DMS153 treated with DMSO at 0.1 percent for 48 hours (cell line): Measurements from ENCODE around the gene ORM2.
A peak's percentile ranks its signal among the peaks of the same experiment; 100 is the strongest.
"Not testable (repeated sequence)": the region's sequence is repeated elsewhere in the genome, so short reads cannot be mapped to it uniquely, and the experiment has no call there.

ENCODE experiments used
- DNase-seq: peaks from one replicate; lab custom pipeline; 2025; ENCODE audit not compliant: unreplicated experiment; lab: John Stamatoyannopoulos, UW

Gene ORM2

DNA sequence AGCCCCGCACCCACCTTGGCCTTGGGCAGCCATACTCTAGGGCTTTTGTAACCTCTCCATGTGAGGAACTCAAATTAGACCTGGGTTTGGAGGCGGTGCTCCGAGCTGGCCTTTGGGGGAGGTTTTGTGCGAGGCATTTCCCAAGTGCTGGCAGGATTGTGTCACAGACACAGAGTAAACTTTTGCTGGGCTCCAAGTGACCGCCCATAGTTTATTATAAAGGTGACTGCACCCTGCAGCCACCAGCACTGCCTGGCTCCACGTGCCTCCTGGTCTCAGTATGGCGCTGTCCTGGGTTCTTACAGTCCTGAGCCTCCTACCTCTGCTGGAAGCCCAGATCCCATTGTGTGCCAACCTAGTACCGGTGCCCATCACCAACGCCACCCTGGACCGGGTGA is at the start of gene ORM2:
Gene ORM2 (plus strand): TSS at position 245 of the 398 bp plus-strand sequence. CDS start 36 bp downstream, at position 281.
- DNase-seq: not testable (repeated sequence)

GRCh38 chr9:114280636-114281472 is 48.8 kb upstream of the ORM2 start:
- DNase-seq: no peak

DNA sequence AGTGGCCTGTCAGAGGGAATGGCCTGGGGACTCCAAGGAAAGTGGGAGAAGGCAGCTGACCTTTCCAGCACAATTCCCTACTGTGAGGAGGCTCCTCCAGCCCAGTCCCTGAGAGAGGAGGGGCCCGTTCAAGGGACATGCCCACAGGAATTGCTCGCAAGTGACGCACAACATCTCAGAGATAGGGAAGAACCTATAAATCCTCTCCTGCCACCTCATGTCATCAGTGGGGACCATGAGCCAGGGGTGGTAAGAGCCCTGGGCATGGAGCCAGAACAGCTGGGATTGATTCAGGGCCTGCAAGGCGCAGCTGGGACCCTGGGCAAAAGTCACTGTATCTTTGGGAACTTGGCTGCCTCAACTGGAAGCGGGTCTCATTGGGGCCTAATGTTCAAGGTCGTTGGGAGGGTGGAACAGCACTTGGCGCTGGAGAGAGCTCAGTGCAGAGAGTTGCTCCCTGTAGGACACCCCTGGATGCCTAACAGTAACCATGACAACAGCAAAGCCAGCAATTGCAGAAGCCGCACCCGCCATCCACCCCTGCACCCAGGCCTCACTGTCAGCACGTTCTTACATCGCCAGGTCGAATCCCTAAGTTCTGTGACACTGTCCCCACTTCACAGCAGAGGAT is 48.1 kb upstream of the ORM2 start:
- no peak for DNase-seq

GRCh38 chr9:114282104-114282485 is 47.6 kb upstream of the ORM2 start:
- no peak for DNase-seq

DNA sequence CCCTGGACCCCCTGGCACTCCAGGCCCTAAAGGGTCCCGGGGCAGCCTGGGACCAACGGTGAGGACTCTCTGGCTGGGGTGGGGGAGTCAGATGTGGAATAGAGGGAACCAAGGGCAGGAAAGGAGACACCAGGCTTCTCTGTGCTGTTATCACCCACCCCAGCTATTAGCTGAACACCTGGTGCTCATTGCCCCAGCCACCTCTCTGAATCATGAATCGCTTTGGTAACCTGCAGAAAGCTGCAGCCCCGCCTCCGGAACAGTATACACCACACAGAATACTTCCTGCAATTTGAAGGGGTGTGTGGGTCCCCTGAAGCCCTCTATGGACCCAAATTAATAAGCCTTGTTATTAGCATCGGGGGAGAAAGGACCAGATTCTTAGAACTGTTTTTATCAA is 47.2 kb upstream of the ORM2 start:
- DNase-seq: no peak

- DNase-seq: no peak
These were observed 46.7 kb upstream of the ORM2 start for GRCh38 chr9:114282926-114283325.

- no peak for DNase-seq
These were observed 46.0 kb upstream of the ORM2 start for GRCh38 chr9:114283551-114284111.

GRCh38 chr9:114284316-114285060 is 45.2 kb upstream of the ORM2 start:
- no peak for DNase-seq

GRCh38 chr9:114285166-114285867 is 44.4 kb upstream of the ORM2 start:
- DNase-seq: no peak

DNA sequence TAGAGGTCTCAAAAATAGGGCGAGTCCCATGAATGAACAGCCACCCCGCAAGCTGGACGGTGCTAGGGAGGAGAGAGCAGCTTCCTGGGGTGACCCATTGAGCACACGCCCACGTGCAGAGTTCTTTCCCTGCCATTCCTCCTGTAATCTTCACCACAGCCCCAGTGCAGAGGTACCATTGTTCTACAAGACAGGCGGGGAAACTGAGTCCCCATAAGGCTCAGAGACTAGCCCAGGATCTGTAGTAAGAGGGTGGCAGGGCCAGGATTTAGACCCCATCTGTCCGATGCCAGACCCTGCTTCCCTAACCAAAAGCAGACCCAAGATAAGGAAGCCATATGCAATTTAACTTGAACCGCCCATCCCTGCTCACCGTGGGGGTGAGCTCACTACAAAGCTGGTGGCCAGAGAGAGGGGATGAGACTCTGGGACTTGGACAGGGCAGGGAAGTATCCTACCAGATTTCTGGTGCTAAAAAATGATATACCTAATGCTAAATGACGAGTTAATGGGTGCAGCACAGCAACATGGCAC is 43.5 kb upstream of the ORM2 start:
- DNase-seq: no peak

DNA sequence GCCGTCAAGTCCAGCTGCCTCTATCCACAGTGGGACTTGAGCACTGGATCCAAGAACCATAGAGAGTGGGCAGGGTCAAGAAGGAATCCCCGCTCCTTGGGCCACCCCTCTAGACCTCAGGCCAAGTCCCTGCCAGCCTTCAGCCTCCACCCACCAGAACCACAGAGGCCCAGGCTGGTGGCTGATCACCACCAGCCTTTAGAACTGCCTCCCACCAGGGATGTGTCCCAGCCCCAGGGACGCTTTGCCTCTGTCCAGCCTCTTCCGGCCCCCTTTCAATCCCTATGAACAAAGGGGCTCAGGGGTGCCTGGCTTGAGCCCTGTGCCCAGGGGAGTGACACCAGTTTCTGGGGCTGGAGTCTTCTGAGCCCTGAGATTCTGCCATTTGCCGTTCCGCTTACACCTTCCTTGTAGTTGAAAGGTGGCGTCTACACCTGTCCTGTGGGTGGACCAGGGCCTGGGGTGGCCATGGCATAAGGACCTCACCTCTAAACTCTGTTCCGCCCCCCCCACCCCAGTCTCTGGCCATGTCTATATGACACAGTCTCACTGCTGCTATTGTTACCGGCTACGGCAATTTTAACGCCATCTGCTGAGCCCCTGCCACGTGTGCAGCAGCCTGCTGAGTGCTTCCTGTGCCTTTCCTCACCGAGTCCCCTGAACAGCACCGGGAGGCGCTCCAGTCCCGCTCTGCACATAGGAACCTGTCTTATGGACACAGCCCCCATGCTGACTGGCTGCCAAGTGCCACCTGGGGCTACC is 42.5 kb upstream of the ORM2 start:
- peak; percentile 15 for DNase-seq

DNA sequence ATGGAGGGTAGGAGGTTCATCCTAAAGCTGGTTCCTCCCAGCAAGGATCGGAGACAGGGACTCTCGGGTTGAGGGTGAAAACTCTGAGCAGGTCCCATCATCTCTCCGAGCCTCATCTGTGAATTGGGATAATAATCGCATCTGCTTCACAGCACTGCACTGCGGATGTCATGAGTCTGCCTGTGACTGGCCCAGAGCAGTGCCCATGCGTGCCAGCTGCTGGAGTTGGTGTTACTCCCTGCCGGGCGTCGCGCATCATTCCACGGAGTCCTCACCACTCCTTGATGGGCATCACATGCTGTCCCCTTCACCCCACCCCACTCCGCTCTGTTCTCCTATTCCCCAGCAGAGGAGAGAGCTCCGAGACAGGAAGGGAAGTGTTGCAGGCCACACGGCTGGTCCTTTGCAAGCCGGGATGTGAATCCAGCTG is 41.9 kb upstream of the ORM2 start:
- no peak for DNase-seq

DNA sequence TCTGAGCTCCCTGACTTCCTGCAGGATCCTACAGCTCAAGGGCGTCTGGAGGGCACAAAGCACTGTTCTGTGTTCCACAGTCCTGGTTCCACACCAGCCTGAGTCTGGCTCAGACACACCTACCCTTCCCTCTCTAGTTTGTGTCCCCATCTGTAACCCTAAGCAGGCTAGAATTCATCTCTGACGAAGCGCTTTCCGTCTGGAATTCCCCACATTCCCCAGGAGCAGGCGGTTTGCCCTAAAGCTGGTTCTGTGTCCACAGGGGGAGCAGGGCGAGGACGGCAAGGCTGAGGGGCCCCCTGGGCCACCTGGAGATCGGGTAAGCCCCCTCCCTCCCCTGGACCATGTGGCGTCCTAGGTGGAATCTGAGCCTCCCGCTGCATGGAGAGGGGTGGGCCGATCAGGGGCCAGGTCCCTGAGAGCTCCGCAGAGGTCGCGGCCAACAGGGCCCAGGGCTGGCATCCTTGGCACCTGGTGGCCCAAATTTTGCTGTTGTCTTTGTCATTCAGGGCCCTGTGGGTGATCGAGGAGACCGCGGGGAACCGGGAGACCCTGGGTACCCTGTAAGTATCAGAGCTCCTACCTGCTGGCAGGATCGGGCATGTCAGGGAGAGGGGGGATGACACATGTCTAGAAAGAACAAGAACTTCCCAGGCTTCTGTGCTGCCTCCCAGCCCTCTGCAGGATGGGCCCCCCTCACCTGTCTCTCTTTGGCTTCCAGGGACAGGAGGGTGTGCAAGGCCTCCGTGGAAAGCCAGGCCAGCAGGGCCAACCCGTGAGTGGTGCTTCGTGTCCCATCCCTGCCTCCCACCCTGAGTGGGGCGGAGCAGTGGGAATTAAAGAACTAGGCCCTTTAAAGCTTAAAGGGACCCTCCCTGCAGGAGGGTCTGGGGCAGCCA is 41.2 kb upstream of the ORM2 start:
- no peak for DNase-seq

- DNase-seq: no peak
These were observed 40.6 kb upstream of the ORM2 start for GRCh38 chr9:114289106-114289505.

- no peak for DNase-seq
These were observed 39.8 kb upstream of the ORM2 start for GRCh38 chr9:114289571-114290481.

GRCh38 chr9:114290561-114290986 is 39.1 kb upstream of the ORM2 start:
- no peak for DNase-seq

- DNase-seq: no peak
These were observed 38.6 kb upstream of the ORM2 start for GRCh38 chr9:114291064-114291474.
